NCI-H2227 treated with DMSO at 0.1 percent for 48 hours (cell line): ENCODE measurements around the gene HEY2.

Experiments
- DNase-seq: peaks from one replicate; lab custom pipeline; 2025; lab: John Stamatoyannopoulos, UW

Gene HEY2

GRCh38 chr6:125745281-125746018, 4.0 kb upstream of the HEY2 start:
- no peak for DNase-seq

- DNase-seq = no peak
Observed at GRCh38 chr6:125746019-125746414, 3.4 kb upstream of the HEY2 start.

- DNase-seq = peak; percentile 56
Observed at GRCh38 chr6:125746731-125747588, 2.5 kb upstream of the HEY2 start.

GRCh38 chr6:125747589-125748405, 1.6 kb upstream of the HEY2 start:
- no peak for DNase-seq

GRCh38 chr6:125748406-125749172, 843 bp upstream of the HEY2 start:
- no peak for DNase-seq

GRCh38 chr6:125749865-125750691, 646 bp downstream of the HEY2 start:
- no peak for DNase-seq

- DNase-seq = no peak
Observed at GRCh38 chr6:125750692-125751333, 1.4 kb downstream of the HEY2 start.

GRCh38 chr6:125751334-125751916, 2.0 kb downstream of the HEY2 start:
- no peak for DNase-seq

GRCh38 chr6:125752773-125753172, 3.3 kb downstream of the HEY2 start:
- no peak for DNase-seq

GRCh38 chr6:125753218-125753936, 3.9 kb downstream of the HEY2 start:
- peak; percentile 10 for DNase-seq

- no peak for DNase-seq
Observed at GRCh38 chr6:125753937-125754259, 4.5 kb downstream of the HEY2 start.

- DNase-seq = no peak
Observed at GRCh38 chr6:125754566-125754965, 5.1 kb downstream of the HEY2 start.

- no peak for DNase-seq
Observed at GRCh38 chr6:125759184-125759902, 9.9 kb downstream of the HEY2 start.

- DNase-seq = no peak
Observed at GRCh38 chr6:125759959-125760457, 10.6 kb downstream of the HEY2 start.

- DNase-seq = no peak
Observed at GRCh38 chr6:125764121-125764671, 14.8 kb downstream of the HEY2 start.

- no peak for DNase-seq
Observed at GRCh38 chr6:125765944-125766343, 16.5 kb downstream of the HEY2 start.

GRCh38 chr6:125766641-125767040, 17.2 kb downstream of the HEY2 start:
- no peak for DNase-seq

- DNase-seq = no peak
Observed at GRCh38 chr6:125769147-125769783, 19.8 kb downstream of the HEY2 start.
